ENCODE results near the gene FSD2. TPM values are rescaled to one million over a fixed set of nuclear protein-coding genes. Genes with fewer than 3 reads are reported as not detected.
A peak's percentile ranks its signal among the peaks of the same experiment; 100 is the strongest.

Gene FSD2
- total RNA-seq, 4 donors from 2014 or later, result not detected

- Histone ChIP-seq H3K27ac (no peak overlapping the region), H3K4me1 (no peaks in the 10 kb centered on the region), H3K27me3 (no peaks in the 10 kb centered on the region), H3K9me3 (no peaks in the 10 kb centered on the region), H3K36me3 (no peaks in the 10 kb centered on the region), H3K4me3 (no peak overlapping the region)
- DNase-seq, result no peak
- intact Hi-C loops (cut with DNase I), result no loop called here
- no peak for TF ChIP-seq POLR2A (IDR thresholded peaks at IDR 0.05)
- TF ChIP-seq CTCF (IDR thresholded peaks at IDR 0.05), result no peak
Measured at GRCh38 chr15:82793737-82794136, 12.1 kb downstream of the FSD2 start.

- 21 to 29% methylated on average over 1 of the region's 1 CpG for WGBS, 2 donors
- H3K4me3 ChIP-seq, result no peak overlapping the region
- no peaks in the 10 kb centered on the region for H3K9me3 ChIP-seq
- no peak overlapping the region for H3K27ac ChIP-seq
- TF ChIP-seq CTCF (IDR thresholded peaks at IDR 0.05), result peak in 1 of 6 experiments; percentile 37
- TF ChIP-seq POLR2A (IDR thresholded peaks at IDR 0.05), result no peak
- no peaks in the 10 kb centered on the region for H3K36me3 ChIP-seq
- no peak for DNase-seq
- no peaks in the 10 kb centered on the region for H3K27me3 ChIP-seq
- intact Hi-C loops (cut with DNase I), result no loop called here
- H3K4me1 ChIP-seq, result no peaks in the 10 kb centered on the region
Measured at GRCh38 chr15:82792068-82792467, 13.8 kb downstream of the FSD2 start.

GRCh38 chr15:82790321-82790720 lies 15.5 kb downstream of the FSD2 start:
- Histone ChIP-seq H3K27me3 (no peaks in the 10 kb centered on the region), H3K9me3 (no peaks in the 10 kb centered on the region), H3K4me1 (no peaks in the 10 kb centered on the region), H3K36me3 (no peaks in the 10 kb centered on the region), H3K27ac (no peak overlapping the region), H3K4me3 (no peak overlapping the region)
- TF ChIP-seq CTCF (IDR thresholded peaks at IDR 0.05), result no peak
- intact Hi-C loops (cut with DNase I), result no loop called here
- 79 to 89% methylated on average over 7 to 11 of the region's 11 CpGs for WGBS, 2 donors
- DNase-seq, result no peak

- no peak for DNase-seq
- TF ChIP-seq POLR2A (IDR thresholded peaks at IDR 0.05), result no peak
- TF ChIP-seq CTCF (IDR thresholded peaks at IDR 0.05), result no peak
- WGBS, 2 donors, result 67 to 83% methylated on average over 1 of the region's 1 CpG
- intact Hi-C loops (cut with DNase I), result no loop called here
- Histone ChIP-seq H3K4me1 (no peaks in the 10 kb centered on the region), H3K4me3 (no peak overlapping the region), H3K9me3 (no peaks in the 10 kb centered on the region), H3K27ac (no peak overlapping the region), H3K36me3 (no peaks in the 10 kb centered on the region), H3K27me3 (no peaks in the 10 kb centered on the region)
Measured at GRCh38 chr15:82789491-82789890, 16.4 kb downstream of the FSD2 start.

GRCh38 chr15:82788496-82788895 lies 17.4 kb downstream of the FSD2 start:
- H3K27ac ChIP-seq, result no peak overlapping the region
- no peak overlapping the region for H3K4me3 ChIP-seq
- TF ChIP-seq POLR2A (IDR thresholded peaks at IDR 0.05) (no peak), CTCF (IDR thresholded peaks at IDR 0.05) (no peak)
- H3K9me3 ChIP-seq, result no peaks in the 10 kb centered on the region
- no peaks in the 10 kb centered on the region for H3K4me1 ChIP-seq
- H3K36me3 ChIP-seq, result no peaks in the 10 kb centered on the region
- WGBS, 2 donors, result 80 to 86% methylated on average over 2 of the region's 2 CpGs
- DNase-seq, result no peak
- intact Hi-C loops (cut with DNase I), result no loop called here
- H3K27me3 ChIP-seq, result no peaks in the 10 kb centered on the region

Data from esophagus squamous epithelium (tissue), 5 donors.